Measurements from ENCODE around the gene RAD51B. TPM values are rescaled to one million over a fixed set of nuclear protein-coding genes. Genes with fewer than 3 reads are reported as not detected.

Gene RAD51B
- total RNA-seq, 1 experiment from 2014 or later: 16.7 TPM

DNA sequence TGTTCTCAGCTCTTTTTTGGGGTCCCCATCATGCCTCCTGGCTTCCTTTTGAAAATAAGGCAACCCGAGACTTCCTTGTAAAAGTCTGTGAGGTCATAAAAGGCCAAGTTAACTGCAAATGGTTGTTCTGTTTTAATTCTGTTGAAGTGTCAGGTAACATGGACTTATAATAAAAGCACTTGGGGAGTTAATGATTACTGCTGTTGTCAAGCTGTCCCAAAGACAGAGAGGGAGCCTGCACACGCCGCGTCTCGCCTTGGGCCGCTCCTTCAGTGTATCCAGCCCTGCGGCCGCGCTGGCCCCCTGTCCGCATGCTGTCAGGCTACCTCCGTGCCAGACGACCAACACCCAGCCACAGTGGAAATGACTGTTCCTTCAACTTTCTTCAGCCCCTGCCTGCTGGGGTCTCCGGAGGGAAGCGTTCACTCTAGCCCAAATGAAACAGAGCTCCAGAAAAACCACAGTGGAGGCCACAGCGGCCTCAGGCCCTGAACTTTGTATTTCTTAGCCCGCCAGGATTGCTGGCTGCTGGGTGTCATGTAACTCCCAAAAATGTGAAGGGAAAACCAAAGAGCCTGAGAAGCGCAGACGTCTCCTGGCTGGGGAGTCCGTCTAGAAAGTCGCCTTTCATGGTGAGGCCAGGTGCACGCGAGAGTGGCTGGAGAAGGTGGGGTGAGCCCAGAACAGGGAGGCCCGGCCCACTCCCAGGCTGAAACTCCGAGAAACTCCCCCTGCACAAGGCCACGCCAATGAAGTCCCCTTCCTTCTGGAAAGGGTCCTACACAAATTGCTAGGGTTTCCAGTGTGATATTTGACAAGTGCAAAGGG, 784.2 kb downstream of the RAD51B start:
- Histone ChIP-seq H2AK5ac (ENCODE audit: insufficient read length, low read length) (no peak overlapping the region), H2BK5ac (ENCODE audit: insufficient read length, low read length) (no peak overlapping the region), H2BK20ac (ENCODE audit: low read depth, low read length, poor library complexity, severe bottlenecking) (no peak overlapping the region), H4K8ac (replicated peaks; ENCODE audit: insufficient read length, low read depth, low read length) (no peak overlapping the region), H3K9ac (ENCODE audit: extremely low read depth, insufficient read length, low read length) (no peak overlapping the region), H3K14ac (ENCODE audit: insufficient read depth, low read length) (no peak overlapping the region), H3K23me2 (ENCODE audit: insufficient read length, low read depth, low read length, poor library complexity, severe bottlenecking) (no peaks in the 10 kb centered on the region), H2BK120ac (ENCODE audit: low read depth, low read length, poor library complexity, severe bottlenecking) (no peak overlapping the region), H3T11ph (ENCODE audit: low read length) (no peak overlapping the region), H4K20me1 (ENCODE audit: control insufficient read depth, insufficient read depth, insufficient read length) (no peaks in the 10 kb centered on the region), H3K4ac (ENCODE audit: low read depth, low read length) (no peak overlapping the region), H4K5ac (ENCODE audit: insufficient read length, low read depth, low read length) (no peak overlapping the region), H3K4me1 (ENCODE audit: insufficient read depth, low read length) (no peaks in the 10 kb centered on the region; the same call in 1 of the 2 replicates), H2BK15ac (ENCODE audit: low read depth, low read length) (no peak overlapping the region), H3K9me3 (ENCODE audit: control insufficient read depth, low read depth, low read length) (no peaks in the 10 kb centered on the region), H3K18ac (ENCODE audit: insufficient read length, low read depth, low read length) (no peak overlapping the region), H3K4me2 (ENCODE audit: insufficient read depth, insufficient read length, low read length) (no peak overlapping the region), H3K56ac (ENCODE audit: insufficient read length, low read depth, low read length) (no peak overlapping the region), H4K91ac (ENCODE audit: insufficient read length, low read depth, low read length) (no peak overlapping the region), H3K27ac (ENCODE audit: insufficient read length, low read depth, low read length) (no peak overlapping the region), H3K27me3 (ENCODE audit: insufficient read depth, low read length) (no peaks in the 10 kb centered on the region), H2AFZ (ENCODE audit: low read length) (no peak overlapping the region), H3K23ac (ENCODE audit: insufficient read length, low read depth, low read length) (no peak overlapping the region), H2BK12ac (ENCODE audit: insufficient read length, low read depth, low read length) (no peak overlapping the region), H3K79me1 (ENCODE audit: insufficient read depth, low read depth, low read length, poor library complexity, severe bottlenecking) (no peaks in the 10 kb centered on the region), H3K79me2 (ENCODE audit: insufficient read depth, low read length) (no peaks in the 10 kb centered on the region)
- DNase-seq: no peak
- H3K36me3 Mint-ChIP-seq (ENCODE audit: insufficient read depth in 1 of 3, low read depth in 3 of 3): no peaks in the 10 kb centered on the region; a peak in 1 of 7 replicates
- H3K4me3 Mint-ChIP-seq: no peak overlapping the region
- WGBS (ENCODE audit: extremely low coverage, insufficient read length, low lambda C conversion rate): no CpG with 5 or more reads among the region's 25 CpGs
- no peak overlapping the region; a peak in 1 of 7 replicates for H3K27ac Mint-ChIP-seq
- peaks cover 4% of the 10 kb centered on the region in 2 experiments; a peak in 3 of 5 replicates for H3K9me3 Mint-ChIP-seq
- H3K4me1 Mint-ChIP-seq: peaks cover 29 to 31% of the 10 kb centered on the region in 2 experiments
- H3K27me3 Mint-ChIP-seq (ENCODE audit: low read depth): no peaks in the 10 kb centered on the region
- TF ChIP-seq, protein P1, sequence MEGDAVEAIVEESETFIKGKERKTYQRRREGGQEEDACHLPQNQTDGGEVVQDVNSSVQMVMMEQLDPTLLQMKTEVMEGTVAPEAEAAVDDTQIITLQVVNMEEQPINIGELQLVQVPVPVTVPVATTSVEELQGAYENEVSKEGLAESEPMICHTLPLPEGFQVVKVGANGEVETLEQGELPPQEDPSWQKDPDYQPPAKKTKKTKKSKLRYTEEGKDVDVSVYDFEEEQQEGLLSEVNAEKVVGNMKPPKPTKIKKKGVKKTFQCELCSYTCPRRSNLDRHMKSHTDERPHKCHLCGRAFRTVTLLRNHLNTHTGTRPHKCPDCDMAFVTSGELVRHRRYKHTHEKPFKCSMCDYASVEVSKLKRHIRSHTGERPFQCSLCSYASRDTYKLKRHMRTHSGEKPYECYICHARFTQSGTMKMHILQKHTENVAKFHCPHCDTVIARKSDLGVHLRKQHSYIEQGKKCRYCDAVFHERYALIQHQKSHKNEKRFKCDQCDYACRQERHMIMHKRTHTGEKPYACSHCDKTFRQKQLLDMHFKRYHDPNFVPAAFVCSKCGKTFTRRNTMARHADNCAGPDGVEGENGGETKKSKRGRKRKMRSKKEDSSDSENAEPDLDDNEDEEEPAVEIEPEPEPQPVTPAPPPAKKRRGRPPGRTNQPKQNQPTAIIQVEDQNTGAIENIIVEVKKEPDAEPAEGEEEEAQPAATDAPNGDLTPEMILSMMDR (conservative IDR thresholded peaks at IDR 0.05): no peak
